ENCODE results near the gene PRPS1.

GRCh38 chrX:107597264-107597663 is 31.0 kb upstream of the PRPS1 start:
- TF ChIP-seq POLR2A (IDR thresholded peaks at IDR 0.05; ENCODE audit: low read length) (no peak), GATA1 (IDR thresholded peaks at IDR 0.05; ENCODE audit: low read depth, low read length) (no peak)

Data from erythroblast (primary cell).